ENCODE data around the gene RGMA.
"Not testable (repeated sequence)": the region's sequence is repeated elsewhere in the genome, so short reads cannot be mapped to it uniquely, and the experiment has no call there.

RGMA gene

DNA sequence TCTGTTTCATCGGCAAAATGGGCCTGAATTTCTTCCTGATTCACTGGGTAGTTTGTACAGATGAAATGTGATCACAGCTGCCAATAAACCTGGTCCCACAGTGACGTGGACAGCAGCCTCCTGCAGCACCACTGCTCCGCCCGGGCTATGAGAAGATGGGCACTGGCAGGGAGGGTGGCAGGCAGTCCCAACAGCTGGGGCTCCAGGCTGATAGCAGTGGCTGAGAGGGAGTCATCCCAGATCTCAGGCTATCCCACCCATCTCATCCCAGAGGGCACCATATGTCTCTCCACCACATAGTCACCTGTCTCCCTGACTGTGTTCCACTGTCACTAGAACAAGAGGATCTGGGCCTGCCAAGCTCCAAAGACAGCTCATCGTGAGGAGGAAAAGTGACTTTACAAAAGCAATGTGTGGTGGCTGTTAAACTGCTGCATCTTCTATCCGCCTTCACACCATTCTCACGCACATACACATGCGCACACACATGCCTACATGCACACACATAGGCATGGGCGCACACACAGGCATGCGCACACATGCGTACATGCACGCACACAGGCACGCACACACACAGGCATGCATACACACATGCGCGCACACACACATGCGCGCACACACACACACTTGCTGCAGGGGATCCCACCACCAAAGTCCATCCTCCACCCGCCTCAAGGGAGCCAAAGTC is 46.2 kb downstream of the RGMA start:
- H3K27ac ChIP-seq: no peak overlapping the region
- H3K9ac ChIP-seq: no peak overlapping the region
- no peak overlapping the region for H3K4me2 ChIP-seq (ENCODE audit: low read length)
- H3K4me1 ChIP-seq: no peaks in the 10 kb centered on the region
- H3K9me3 ChIP-seq (ENCODE audit: control insufficient read depth, low read length): no peaks in the 10 kb centered on the region
- no peaks in the 10 kb centered on the region for H3K79me2 ChIP-seq
- H3K27me3 ChIP-seq (ENCODE audit: control insufficient read depth, insufficient read depth, low read length): no peaks in the 10 kb centered on the region
- H3K4me3 ChIP-seq (ENCODE audit: low read depth, low read length): no peak overlapping the region
- no peaks in the 10 kb centered on the region for H3K36me3 ChIP-seq (ENCODE audit: control insufficient read depth, insufficient read depth, low read length)
- H2AFZ ChIP-seq: no peak overlapping the region
- no peak for TF ChIP-seq CTCF (IDR thresholded peaks at IDR 0.05)

- no peak overlapping the region for H3K4me2 ChIP-seq (ENCODE audit: low read length)
- no peak overlapping the region for H3K27ac ChIP-seq
- TF ChIP-seq CTCF (IDR thresholded peaks at IDR 0.05): no peak
- H3K27me3 ChIP-seq (ENCODE audit: control insufficient read depth, insufficient read depth, low read length): no peaks in the 10 kb centered on the region
- no peak overlapping the region for H3K9ac ChIP-seq
- H3K79me2 ChIP-seq: no peaks in the 10 kb centered on the region
- no peak overlapping the region for H3K4me3 ChIP-seq (ENCODE audit: low read depth, low read length)
- H2AFZ ChIP-seq: no peak overlapping the region
- no peaks in the 10 kb centered on the region for H3K36me3 ChIP-seq (ENCODE audit: control insufficient read depth, insufficient read depth, low read length)
- H3K4me1 ChIP-seq: no peaks in the 10 kb centered on the region
- no peaks in the 10 kb centered on the region for H3K9me3 ChIP-seq (ENCODE audit: control insufficient read depth, low read length)
Measured at GRCh38 chr15:93042211-93042610, 46.8 kb downstream of the RGMA start.

GRCh38 chr15:93041159-93041547 is 47.9 kb downstream of the RGMA start:
- Histone ChIP-seq H3K4me2 (ENCODE audit: low read length) (no peak overlapping the region), H3K27ac (no peak overlapping the region), H3K4me3 (ENCODE audit: low read depth, low read length) (no peak overlapping the region), H3K36me3 (ENCODE audit: control insufficient read depth, insufficient read depth, low read length) (no peaks in the 10 kb centered on the region), H3K27me3 (ENCODE audit: control insufficient read depth, insufficient read depth, low read length) (no peaks in the 10 kb centered on the region), H2AFZ (no peak overlapping the region), H3K9me3 (ENCODE audit: control insufficient read depth, low read length) (no peaks in the 10 kb centered on the region), H3K4me1 (no peaks in the 10 kb centered on the region), H3K9ac (no peak overlapping the region), H3K79me2 (no peaks in the 10 kb centered on the region)
- TF ChIP-seq CTCF (IDR thresholded peaks at IDR 0.05): no peak

DNA sequence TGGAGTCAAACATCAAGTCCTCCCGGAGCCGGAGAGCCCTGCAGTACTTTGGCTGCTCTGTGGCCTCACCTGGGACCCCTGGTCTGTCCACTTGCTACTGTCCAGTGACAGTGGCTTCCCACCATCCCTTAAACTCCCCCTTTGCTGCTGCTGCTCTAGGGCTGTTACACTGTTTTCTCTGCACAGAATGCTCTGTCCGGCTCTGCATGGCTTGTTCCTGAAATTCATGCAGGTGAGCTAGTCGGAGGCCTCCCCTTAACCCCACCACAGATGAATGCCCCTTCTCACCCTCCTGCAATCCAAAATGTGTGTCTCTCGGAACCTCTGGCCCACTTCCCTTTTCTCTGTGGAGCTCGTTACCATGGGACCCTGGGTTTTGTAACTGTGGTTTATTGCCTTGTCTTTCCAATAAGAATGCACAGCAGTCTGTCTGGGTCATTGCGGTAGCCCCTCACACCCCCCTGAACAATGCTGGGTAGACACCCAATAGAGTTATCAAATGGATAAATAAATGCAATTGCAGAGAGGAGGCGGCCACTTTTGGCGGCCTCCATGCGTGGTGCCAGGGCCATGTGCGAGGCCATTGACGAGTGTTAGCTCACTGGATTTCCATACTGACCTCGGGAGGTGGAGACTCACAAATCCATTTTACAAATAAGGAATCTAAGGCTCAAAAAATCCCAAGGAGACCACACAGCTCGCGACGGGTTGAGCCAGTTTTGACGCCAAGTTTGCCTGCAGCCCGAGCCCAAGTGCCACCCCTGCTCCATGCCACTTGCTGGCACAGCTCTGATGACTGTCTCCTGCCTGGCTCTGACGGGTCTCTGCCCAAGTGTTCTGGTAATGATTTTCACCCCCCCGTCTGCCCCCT is 48.5 kb downstream of the RGMA start:
- Histone ChIP-seq H3K4me2 (ENCODE audit: low read length) (no peak overlapping the region), H3K9ac (no peak overlapping the region), H2AFZ (no peak overlapping the region), H3K27me3 (ENCODE audit: control insufficient read depth, insufficient read depth, low read length) (no peaks in the 10 kb centered on the region), H3K27ac (no peak overlapping the region), H3K36me3 (ENCODE audit: control insufficient read depth, insufficient read depth, low read length) (no peaks in the 10 kb centered on the region), H3K79me2 (no peaks in the 10 kb centered on the region), H3K4me1 (no peaks in the 10 kb centered on the region), H3K9me3 (ENCODE audit: control insufficient read depth, low read length) (no peaks in the 10 kb centered on the region), H3K4me3 (ENCODE audit: low read depth, low read length) (no peak overlapping the region)
- TF ChIP-seq CTCF (IDR thresholded peaks at IDR 0.05): no peak

GRCh38 chr15:93039562-93040287 is 49.3 kb downstream of the RGMA start:
- not testable (repeated sequence) for H3K4me1 ChIP-seq; H3K4me2 ChIP-seq (ENCODE audit: low read length); H3K36me3 ChIP-seq (ENCODE audit: control insufficient read depth, insufficient read depth, low read length); H3K27ac ChIP-seq; H3K4me3 ChIP-seq (ENCODE audit: low read depth, low read length); H2AFZ ChIP-seq; H3K79me2 ChIP-seq; H3K9ac ChIP-seq; H3K27me3 ChIP-seq (ENCODE audit: control insufficient read depth, insufficient read depth, low read length); H3K9me3 ChIP-seq (ENCODE audit: control insufficient read depth, low read length)

Measured in parathyroid adenoma (tissue), 2 donors.